Caco-2 (cell line): ENCODE results near the gene FAM180B. TPM values are rescaled to one million over a fixed set of nuclear protein-coding genes. Genes with fewer than 3 reads are reported as not detected.

Source experiments
- BruUV-seq: library from RNA; stranded (reverse); fragments of 400-500 nt; replicated peaks from 2 replicates; lab custom pipeline; 2021; lab: Mats Ljungman, UMichigan
- CTCF ChIA-PET: fragments of 300-600 bp; sonication (Branson Sonifier 250); formaldehyde crosslinking; loops from one replicate; lab custom pipeline; 2022; ENCODE audit warnings: antibody characterized with exemption; lab: Charles Lee
- POLR2A ChIA-PET: fragments of 300-600 bp; sonication (Branson Sonifier 250); formaldehyde crosslinking; loops from one replicate; lab custom pipeline; 2022; ENCODE audit warnings: antibody characterized with exemption; lab: Charles Lee
- DNase-seq, 2 experiments: peaks; one replicate each; pipeline versions ENCODE4 v3.0.0 to v3.0.0-alpha.2; 2020 to 2022
- H3K27me3 ChIP-seq: replicated peaks from 2 replicates; pipeline ENCODE4 v1.6.0; 2011; ENCODE audit warnings: low read length; ENCODE audit not compliant: control insufficient read depth, insufficient read depth
- H3K36me3 ChIP-seq: 2 replicates; pipeline ENCODE4 v1.5.1; 2011; ENCODE audit warnings: low read length; ENCODE audit not compliant: control insufficient read depth, insufficient read depth
- H3K4me1 ChIP-seq: fragments of 250-450 bp; sonication (Bioruptor Pico); 2 replicates; pipeline ENCODE4 v1.5.1; 2020; ENCODE audit warnings: mild to moderate bottlenecking
- H3K4me3 ChIP-seq: 2 replicates; pipeline ENCODE4 v1.5.1; 2011; ENCODE audit warnings: low read depth, mild to moderate bottlenecking, control low read depth, low read length
- H3K9me3 ChIP-seq: fragments of 250-450 bp; sonication (Bioruptor Pico); 2 replicates; pipeline ENCODE4 v1.5.1; 2020; ENCODE audit warnings: mild to moderate bottlenecking, moderate library complexity
- H3K27ac Mint-ChIP-seq: one replicate; pipeline ENCODE4 v1.8.0; 2022; ENCODE audit warnings: mixed read lengths; ENCODE audit not compliant: unreplicated experiment
- H3K27me3 Mint-ChIP-seq: one replicate; pipeline ENCODE4 v1.8.0; 2022; ENCODE audit warnings: mixed read lengths; ENCODE audit not compliant: insufficient read depth, unreplicated experiment
- H3K36me3 Mint-ChIP-seq: one replicate; pipeline ENCODE4 v1.8.0; 2022; ENCODE audit warnings: mild to moderate bottlenecking, mixed read lengths; ENCODE audit not compliant: insufficient read depth, unreplicated experiment
- H3K4me1 Mint-ChIP-seq: one replicate; pipeline ENCODE4 v1.8.0; 2022; ENCODE audit warnings: low read depth, mixed read lengths; ENCODE audit not compliant: unreplicated experiment
- H3K4me3 Mint-ChIP-seq: one replicate; pipeline ENCODE4 v1.8.0; 2022; ENCODE audit warnings: mild to moderate bottlenecking, moderate library complexity, mixed read lengths; ENCODE audit not compliant: unreplicated experiment
- H3K9me3 Mint-ChIP-seq: one replicate; pipeline ENCODE4 v1.8.0; 2022; ENCODE audit warnings: mixed read lengths; ENCODE audit not compliant: unreplicated experiment
- intact Hi-C: fragments of 100-400 bp; cut with micrococcal nuclease; formaldehyde crosslinking; loops from one replicate; pipeline ENCODE4 v1.10.0; 2022; ENCODE audit not compliant: unreplicated experiment
- total RNA-seq: library from RNA; stranded (reverse); gene quantifications from 2 replicates; pipeline ENCODE4 v1.2.3, GENCODE V29; 2022
- TF ChIP-seq, protein P1 (sequence below), 2 experiments: fragments of 200-600 bp in 1 of 2; IDR thresholded peaks; 1 replicate in 1 of 2; 2 replicates in 1 of 2; pipeline versions ENCODE4 v1.5.1 to v1.8.0; 2011 to 2022; ENCODE audit warnings: antibody characterized with exemption in 1 of 2, control low read depth in 1 of 2, inconsistent platforms in 1 of 2, low read depth in 1 of 2, low read length in 1 of 2, mild to moderate bottlenecking in 1 of 2, moderate library complexity in 1 of 2; ENCODE audit not compliant: insufficient read depth in 1 of 2, severe bottlenecking in 1 of 2, unreplicated experiment in 1 of 2

The FAM180B gene
- total RNA-seq, 1 experiment from 2014 or later, result not detected

DNA sequence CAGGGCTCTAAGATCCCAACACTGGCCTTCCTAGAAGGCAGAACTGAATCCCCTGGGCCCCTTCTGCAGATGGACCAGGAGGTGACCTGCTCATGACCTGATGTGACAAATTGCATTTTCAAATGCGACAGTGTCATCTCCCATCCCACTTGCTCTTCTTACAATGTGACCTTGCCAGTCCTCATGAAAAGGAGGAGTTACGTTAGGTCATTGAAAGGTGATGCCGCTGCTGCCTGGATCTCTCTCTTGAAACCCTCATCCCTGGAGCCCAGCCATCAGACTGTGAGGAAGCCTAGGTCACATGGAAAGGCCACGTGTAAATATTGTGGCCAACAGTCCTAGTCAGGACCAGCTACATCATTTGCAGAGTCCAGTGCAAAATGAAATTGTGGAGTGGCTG, 13.4 kb downstream of the FAM180B start:
- no peak overlapping the region for H3K4me3 ChIP-seq
- H3K27ac Mint-ChIP-seq, result no peak overlapping the region
- no peak overlapping the region for H3K4me3 Mint-ChIP-seq
- no peaks in the 10 kb centered on the region for H3K36me3 Mint-ChIP-seq
- no peaks in the 10 kb centered on the region for H3K9me3 Mint-ChIP-seq
- H3K9me3 ChIP-seq, result no peaks in the 10 kb centered on the region
- H3K27me3 ChIP-seq, result no peaks in the 10 kb centered on the region
- POLR2A ChIA-PET, result no interaction called here
- H3K4me1 Mint-ChIP-seq, result no peaks in the 10 kb centered on the region
- H3K36me3 ChIP-seq, result no peaks in the 10 kb centered on the region
- BruUV-seq, result no TSS peak
- CTCF ChIA-PET, result no interaction called here
- DNase-seq, result peak in 1 of 2 experiments; percentile 12
- intact Hi-C loops, result no loop called here
- H3K4me1 ChIP-seq, result no peaks in the 10 kb centered on the region
- H3K27me3 Mint-ChIP-seq, result peaks cover 7% of the 10 kb centered on the region
- TF ChIP-seq, protein P1, sequence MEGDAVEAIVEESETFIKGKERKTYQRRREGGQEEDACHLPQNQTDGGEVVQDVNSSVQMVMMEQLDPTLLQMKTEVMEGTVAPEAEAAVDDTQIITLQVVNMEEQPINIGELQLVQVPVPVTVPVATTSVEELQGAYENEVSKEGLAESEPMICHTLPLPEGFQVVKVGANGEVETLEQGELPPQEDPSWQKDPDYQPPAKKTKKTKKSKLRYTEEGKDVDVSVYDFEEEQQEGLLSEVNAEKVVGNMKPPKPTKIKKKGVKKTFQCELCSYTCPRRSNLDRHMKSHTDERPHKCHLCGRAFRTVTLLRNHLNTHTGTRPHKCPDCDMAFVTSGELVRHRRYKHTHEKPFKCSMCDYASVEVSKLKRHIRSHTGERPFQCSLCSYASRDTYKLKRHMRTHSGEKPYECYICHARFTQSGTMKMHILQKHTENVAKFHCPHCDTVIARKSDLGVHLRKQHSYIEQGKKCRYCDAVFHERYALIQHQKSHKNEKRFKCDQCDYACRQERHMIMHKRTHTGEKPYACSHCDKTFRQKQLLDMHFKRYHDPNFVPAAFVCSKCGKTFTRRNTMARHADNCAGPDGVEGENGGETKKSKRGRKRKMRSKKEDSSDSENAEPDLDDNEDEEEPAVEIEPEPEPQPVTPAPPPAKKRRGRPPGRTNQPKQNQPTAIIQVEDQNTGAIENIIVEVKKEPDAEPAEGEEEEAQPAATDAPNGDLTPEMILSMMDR (IDR thresholded peaks at IDR 0.05; ENCODE audit: insufficient read depth in 1 of 2, low read depth in 1 of 2, low read length in 1 of 2, severe bottlenecking in 1 of 2, unreplicated experiment in 1 of 2), result no peak

DNA sequence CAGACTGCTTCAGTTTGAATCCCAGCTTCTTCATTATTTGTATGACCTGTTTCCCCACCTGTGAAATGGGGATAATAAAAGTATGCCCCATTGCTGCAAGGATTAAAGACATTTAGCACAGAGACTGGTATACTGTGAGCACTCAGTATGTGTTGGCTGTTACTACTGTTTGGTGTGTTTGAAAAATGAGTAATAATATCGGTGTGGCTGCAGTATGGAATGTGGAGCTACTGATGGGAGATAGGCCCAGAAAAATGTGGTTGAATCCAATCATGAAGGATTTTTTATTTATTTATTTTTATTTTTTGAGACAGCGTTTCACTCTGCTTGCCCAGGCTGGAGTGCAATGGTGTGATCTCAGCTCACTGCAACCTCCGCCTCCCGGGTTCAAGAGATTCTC, 16.8 kb downstream of the FAM180B start:
- ChIA-PET POLR2A (no interaction called here), CTCF (no interaction called here)
- no TSS peak for BruUV-seq
- no peaks in the 10 kb centered on the region for H3K9me3 ChIP-seq
- Mint-ChIP-seq H3K9me3 (no peaks in the 10 kb centered on the region), H3K4me1 (no peaks in the 10 kb centered on the region), H3K27ac (no peak overlapping the region), H3K4me3 (no peak overlapping the region), H3K27me3 (no peaks in the 10 kb centered on the region), H3K36me3 (peaks cover 13% of the 10 kb centered on the region)
- intact Hi-C loops, result no loop called here
- TF ChIP-seq, protein P1 (IDR thresholded peaks at IDR 0.05; ENCODE audit: insufficient read depth in 1 of 2, low read depth in 1 of 2, low read length in 1 of 2, severe bottlenecking in 1 of 2, unreplicated experiment in 1 of 2), result no peak
- H3K4me3 ChIP-seq, result no peak overlapping the region
- no peaks in the 10 kb centered on the region for H3K36me3 ChIP-seq
- no peaks in the 10 kb centered on the region for H3K27me3 ChIP-seq
- H3K4me1 ChIP-seq, result no peaks in the 10 kb centered on the region
- DNase-seq, result no peak

DNA sequence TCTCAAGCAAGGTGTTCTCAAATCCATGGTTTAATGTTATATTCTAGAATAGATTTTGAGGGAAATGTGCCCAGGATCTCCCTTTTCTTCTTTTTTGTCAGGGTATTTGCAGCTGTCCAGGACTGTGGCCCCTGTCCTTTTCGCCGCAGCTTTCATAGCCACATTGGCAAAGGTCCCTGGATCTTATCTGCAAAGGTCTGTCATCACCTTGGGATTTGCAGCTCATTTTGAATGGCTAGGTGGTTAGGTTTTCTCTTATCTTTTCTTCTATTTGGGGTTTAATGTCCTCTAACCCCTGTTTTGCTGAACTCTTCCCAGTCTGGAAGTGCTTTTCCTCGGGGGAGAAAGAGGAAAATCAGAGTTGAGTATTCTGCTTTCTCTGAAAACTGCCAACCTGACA, 19.4 kb downstream of the FAM180B start:
- H3K4me3 ChIP-seq, result no peak overlapping the region
- intact Hi-C loops, result no loop called here
- no peaks in the 10 kb centered on the region; the same call in 1 of the 2 replicates for H3K36me3 ChIP-seq
- Mint-ChIP-seq H3K27me3 (no peaks in the 10 kb centered on the region), H3K36me3 (peaks cover 15% of the 10 kb centered on the region), H3K4me1 (no peaks in the 10 kb centered on the region), H3K4me3 (no peak overlapping the region), H3K27ac (no peak overlapping the region), H3K9me3 (no peaks in the 10 kb centered on the region)
- no peaks in the 10 kb centered on the region for H3K9me3 ChIP-seq
- TF ChIP-seq, protein P1 (IDR thresholded peaks at IDR 0.05; ENCODE audit: insufficient read depth in 1 of 2, low read depth in 1 of 2, low read length in 1 of 2, severe bottlenecking in 1 of 2, unreplicated experiment in 1 of 2), result no peak
- H3K27me3 ChIP-seq, result no peaks in the 10 kb centered on the region
- POLR2A ChIA-PET, result interaction anchor here (0.6 kb wide), 1 partner anchor 49 kb away, joined by 3 read pairs; no protein-coding TSS in a partner anchor
- no peaks in the 10 kb centered on the region for H3K4me1 ChIP-seq
- no TSS peak for BruUV-seq
- no peak for DNase-seq
- CTCF ChIA-PET, result no interaction called here
